ENCODE data around the gene MACO1. TPM values are rescaled to one million over a fixed set of nuclear protein-coding genes. Genes with fewer than 3 reads are reported as not detected.

MACO1 gene
- total and polyA plus RNA-seq, 2 of the 13 experiments (the other 11 are each of a cell fraction or from before 2014, with no cell fraction given): 9.7 to 17.0 TPM

GRCh38 chr1:25500694-25501093, 70.0 kb downstream of the MACO1 start:
- Histone ChIP-seq H2AFZ (ENCODE audit: low read length) (no peak overlapping the region), H3K4me2 (ENCODE audit: low read depth, low read length) (no peak overlapping the region), H3K36me3 (replicated peaks in 1 of 2; ENCODE audit: control insufficient read depth in 1 of 2, insufficient read depth in 2 of 2, low read length in 2 of 2) (peaks cover 12 to 17% of the 10 kb centered on the region in 2 experiments; a peak in 3 of 5 replicates), H3K27me3 (ENCODE audit: control insufficient read depth in 1 of 2, insufficient read depth in 2 of 2, low read length in 2 of 2) (no peaks in the 10 kb centered on the region; a peak in 1 of 5 replicates), H3K79me2 (ENCODE audit: insufficient read depth, low read length) (no peaks in the 10 kb centered on the region), H4K20me1 (ENCODE audit: insufficient read depth, low read length) (no peaks in the 10 kb centered on the region), H3K4me3 (replicated peaks in 1 of 3; ENCODE audit: insufficient read depth in 1 of 3, low read depth in 2 of 3, low read length in 3 of 3) (no peak overlapping the region), H3K4me1 (ENCODE audit: insufficient read depth, low read length) (peaks cover 17% of the 10 kb centered on the region), H3K27ac (ENCODE audit: extremely low read length, insufficient read depth, low read length) (no peak overlapping the region), H3K9me3 (ENCODE audit: low read length) (no peaks in the 10 kb centered on the region), H3K9ac (ENCODE audit: insufficient read depth, low read depth, low read length) (no peak overlapping the region)
- intact Hi-C loops (cut with micrococcal nuclease; ENCODE audit: unreplicated experiment) (no loop called here), in situ Hi-C loops (cut with HindIII; ENCODE audit: extremely low pct_ligation_motif_present, low pct_unique_long_range_greater_than_20kb) (loop anchor here (25.0 kb wide), 1 partner anchor 88 kb away; the partner anchor contains the start of gene RHCE)
- ATAC-seq (no peak), DNase-seq (ENCODE audit: low spot score) (no peak), FAIRE-seq (no peak)
- POLR2A ChIA-PET: interaction anchor here (1.0 kb wide), 1 partner anchor 18 kb away, joined by 4 read pairs; no protein-coding TSS in a partner anchor
- CTCF ChIA-PET (ENCODE audit: low intra/inter-chr PET ratio, low total read pairs): no interaction called here
- WGBS (ENCODE audit: low lambda C conversion rate): 92% methylated on average over 1 of the region's 1 CpG
- BruUV-seq (replicated peaks): no TSS peak
- TF ChIP-seq THAP8 (CRISPR knock-in tag; IDR thresholded peaks at IDR 0.05; ENCODE audit: borderline replicate concordance) (no peak), ERF (CRISPR knock-in tag; IDR thresholded peaks at IDR 0.05) (no peak), ZSCAN12 (CRISPR knock-in tag; IDR thresholded peaks at IDR 0.05) (no peak), ZNF740 (CRISPR knock-in tag; IDR thresholded peaks at IDR 0.05) (no peak), ZFP41 (CRISPR knock-in tag; IDR thresholded peaks at IDR 0.05; ENCODE audit: borderline replicate concordance) (no peak), STAT6 (CRISPR knock-in tag; IDR thresholded peaks at IDR 0.05; ENCODE audit: borderline replicate concordance) (no peak), ZC3H4 (CRISPR knock-in tag; IDR thresholded peaks at IDR 0.05; ENCODE audit: borderline replicate concordance) (no peak), ZBTB14 (CRISPR knock-in tag; IDR thresholded peaks at IDR 0.05) (no peak), ZBTB8A (CRISPR knock-in tag; IDR thresholded peaks at IDR 0.05; ENCODE audit: borderline replicate concordance, low read depth) (no peak), ZMAT3 (CRISPR knock-in tag; conservative IDR thresholded peaks at IDR 0.05) (no peak), ZNF747 (CRISPR knock-in tag; IDR thresholded peaks at IDR 0.05; ENCODE audit: borderline replicate concordance) (no peak)

Data from HepG2 (cell line).